Gastroesophageal sphincter (tissue), 4 donors: ENCODE measurements around the gene SLC7A1. TPM values are rescaled to one million over a fixed set of nuclear protein-coding genes. Genes with fewer than 3 reads are reported as not detected.

Experiments used
- ATAC-seq: fragments of 150-250 bp; one replicate; pipeline ENCODE4 v1.9.1; 2016; ENCODE audit warnings: mild to moderate bottlenecking, moderate library complexity
- H3K27ac ChIP-seq, 4 donors: fragments of 200-600 bp; sonication (generic) in 3 of 4; 1 replicate in 3 of 4; 2 replicates in 1 of 4; pipeline ENCODE4 v1.5.1; 2016 to 2019
- H3K27me3 ChIP-seq: fragments of 200-600 bp; sonication (generic); one replicate; pipeline ENCODE4 v1.5.1; 2019
- H3K36me3 ChIP-seq, 2 donors: fragments of 200-600 bp; sonication (generic); one replicate each; pipeline ENCODE4 v1.5.1; 2019; ENCODE audit warnings: control low read depth in 1 of 2
- H3K4me1 ChIP-seq, 3 donors: fragments of 200-600 bp; sonication (generic); 1 replicate in 2 of 3; 2 replicates in 1 of 3; pipeline ENCODE4 v1.5.1; 2016 to 2019; ENCODE audit warnings: control low read depth in 2 of 3
- H3K4me3 ChIP-seq, 2 donors: fragments of 200-600 bp; sonication (generic); one replicate each; pipeline ENCODE4 v1.5.1; 2019; ENCODE audit warnings: mild to moderate bottlenecking in 1 of 2, moderate library complexity in 1 of 2
- H3K9me3 ChIP-seq, 3 donors: fragments of 200-600 bp; sonication (generic); one replicate each; pipeline ENCODE4 v1.5.1; 2017 to 2019; ENCODE audit warnings: control low read depth in 2 of 3
- CTCF ChIP-seq, 4 experiments: fragments of 200-600 bp in 2 of 4; fragments of 450-650 bp in 2 of 4; sonication (generic) in 1 of 4; IDR thresholded peaks; one replicate each; pipeline ENCODE4 v1.5.1; 2017 to 2019; ENCODE audit warnings: antibody characterized with exemption in 4 of 4, mild to moderate bottlenecking in 2 of 4, moderate library complexity in 2 of 4
- EP300 ChIP-seq: sonication (generic); formaldehyde crosslinking; IDR thresholded peaks from one replicate; pipeline ENCODE4 v1.6.1; 2017; ENCODE audit warnings: antibody characterized with exemption, mild to moderate bottlenecking
- POLR2A ChIP-seq, 2 donors: fragments of 450-650 bp; IDR thresholded peaks; one replicate each; pipeline ENCODE4 v1.6.1; 2017; ENCODE audit warnings: antibody characterized with exemption in 2 of 2, mild to moderate bottlenecking in 2 of 2, moderate library complexity in 1 of 2
- POLR2AphosphoS5 ChIP-seq: sonication (generic); formaldehyde crosslinking; IDR thresholded peaks from one replicate; pipeline ENCODE4 v1.6.1; 2017; ENCODE audit warnings: antibody characterized with exemption
- WGBS, 2 donors: methylation state at CpG; one replicate each; pipeline ENCODE4 v1.1.5; 2018; ENCODE audit warnings: low coverage in 1 of 2; 5-methylcytosine and 5-hydroxymethylcytosine counted together
- total RNA-seq, 4 donors: library from RNA; depleted of rRNA; stranded (reverse); fragments of >200 nt; gene quantifications; one replicate each; pipeline ENCODE4 v1.1.0, GENCODE V29; 2016

SLC7A1 gene
- total RNA-seq, 4 donors from 2014 or later, result 13.5 to 33.8 (median 22.1) TPM

GRCh38 chr13:29541400-29541799 is 54.1 kb downstream of the SLC7A1 start:
- WGBS, 2 donors, result 81 to 87% methylated on average over 2 to 3 of the region's 4 CpGs
- TF ChIP-seq CTCF (IDR thresholded peaks at IDR 0.05), result no peak
- no peak for TF ChIP-seq POLR2AphosphoS5
- TF ChIP-seq POLR2A (IDR thresholded peaks at IDR 0.05), result no peak
- TF ChIP-seq EP300, result no peak
- H3K27me3 ChIP-seq, result no peaks in the 10 kb centered on the region

GRCh38 chr13:29540799-29541198 is 54.7 kb downstream of the SLC7A1 start:
- ATAC-seq, result no peak
- peaks cover 0 to 4% of the 10 kb centered on the region in 2 donors for H3K36me3 ChIP-seq
- no peaks in the 10 kb centered on the region for H3K27me3 ChIP-seq
- no peaks in the 10 kb centered on the region for H3K9me3 ChIP-seq
- H3K27ac ChIP-seq, result no peak overlapping the region
- WGBS, 2 donors, result 79 to 80% methylated on average over 2 to 5 of the region's 5 CpGs
- no peak overlapping the region for H3K4me3 ChIP-seq
- H3K4me1 ChIP-seq, result peaks cover 0 to 24% (median 0%) of the 10 kb centered on the region in 3 donors
- no peak for TF ChIP-seq POLR2A (IDR thresholded peaks at IDR 0.05)
- TF ChIP-seq EP300, result no peak
- TF ChIP-seq POLR2AphosphoS5, result no peak
- TF ChIP-seq CTCF (IDR thresholded peaks at IDR 0.05), result no peak

More at GRCh38 chr13:29541400-29541799, 54.1 kb downstream of the SLC7A1 start:
- ATAC-seq, result no peak
- Histone ChIP-seq H3K4me3 (no peak overlapping the region), H3K36me3 (no peaks in the 10 kb centered on the region), H3K27ac (no peak overlapping the region), H3K9me3 (no peaks in the 10 kb centered on the region), H3K4me1 (peaks cover 0 to 30% (median 0%) of the 10 kb centered on the region in 3 donors)

- TF ChIP-seq CTCF (IDR thresholded peaks at IDR 0.05) (no peak), POLR2AphosphoS5 (no peak), POLR2A (IDR thresholded peaks at IDR 0.05) (no peak), EP300 (no peak)
- Histone ChIP-seq H3K27ac (no peak overlapping the region), H3K36me3 (peaks cover 0 to 8% of the 10 kb centered on the region in 2 donors), H3K27me3 (no peaks in the 10 kb centered on the region), H3K4me3 (no peak overlapping the region), H3K4me1 (peaks cover 0 to 24% (median 0%) of the 10 kb centered on the region in 3 donors), H3K9me3 (no peaks in the 10 kb centered on the region)
- ATAC-seq, result no peak
- 81 to 90% methylated on average over 5 of the region's 5 CpGs for WGBS, 2 donors
Observed at GRCh38 chr13:29540334-29540733, 55.2 kb downstream of the SLC7A1 start.

- no peak for ATAC-seq
- Histone ChIP-seq H3K27me3 (no peaks in the 10 kb centered on the region), H3K36me3 (peaks cover 0 to 13% of the 10 kb centered on the region in 2 donors), H3K4me3 (no peak overlapping the region), H3K9me3 (no peaks in the 10 kb centered on the region), H3K27ac (no peak overlapping the region), H3K4me1 (peaks cover 0 to 24% (median 0%) of the 10 kb centered on the region in 3 donors)
- no peak for TF ChIP-seq POLR2AphosphoS5
- no peak for TF ChIP-seq EP300
- no peak for TF ChIP-seq CTCF (IDR thresholded peaks at IDR 0.05)
- no peak for TF ChIP-seq POLR2A (IDR thresholded peaks at IDR 0.05)
- 69 to 80% methylated on average over 1 to 2 of the region's 2 CpGs for WGBS, 2 donors
Observed at GRCh38 chr13:29539856-29540255, 55.6 kb downstream of the SLC7A1 start.

GRCh38 chr13:29538652-29539040 is 56.8 kb downstream of the SLC7A1 start:
- no peaks in the 10 kb centered on the region for H3K27me3 ChIP-seq
- H3K4me1 ChIP-seq, result peaks cover 0 to 25% (median 0%) of the 10 kb centered on the region in 3 donors
- H3K36me3 ChIP-seq, result peaks cover 0 to 13% of the 10 kb centered on the region in 2 donors
- WGBS, 2 donors, result 75 to 81% methylated on average over 6 of the region's 6 CpGs
- no peak for TF ChIP-seq POLR2A (IDR thresholded peaks at IDR 0.05)
- TF ChIP-seq POLR2AphosphoS5, result no peak
- TF ChIP-seq EP300, result no peak
- TF ChIP-seq CTCF (IDR thresholded peaks at IDR 0.05), result no peak
- H3K9me3 ChIP-seq, result no peaks in the 10 kb centered on the region
- no peak overlapping the region for H3K4me3 ChIP-seq
- ATAC-seq, result no peak
- H3K27ac ChIP-seq, result no peak overlapping the region
